Measurements from ENCODE around the gene TMPO.

- no peak for TF ChIP-seq ESRRA (CRISPR knock-in tag; IDR thresholded peaks at IDR 0.05; ENCODE audit: borderline replicate concordance)
- TF ChIP-seq MYBL2 (CRISPR knock-in tag; IDR thresholded peaks at IDR 0.05), result no peak
- no peak for TF ChIP-seq NR1H2 (CRISPR knock-in tag; IDR thresholded peaks at IDR 0.05)
- TF ChIP-seq NFE2L1 (CRISPR knock-in tag; IDR thresholded peaks at IDR 0.05), result no peak
- no peak for TF ChIP-seq NR3C1 (CRISPR knock-in tag; conservative IDR thresholded peaks at IDR 0.05; ENCODE audit: low read depth)
- no peak for TF ChIP-seq IRF2 (CRISPR knock-in tag; IDR thresholded peaks at IDR 0.05; ENCODE audit: borderline replicate concordance, low read depth)
- TF ChIP-seq FOXJ3 (CRISPR knock-in tag; IDR thresholded peaks at IDR 0.05; ENCODE audit: borderline replicate concordance), result no peak
These were observed 39.9 kb upstream of the TMPO start for GRCh38 chr12:98475565-98475908.

All from WTC11 (cell line).